AG04449 (cell line): ENCODE measurements around the gene ABHD12.
"Not testable (repeated sequence)": the region's sequence is repeated elsewhere in the genome, so short reads cannot be mapped to it uniquely, and the experiment has no call there.

Experiments
- CTCF ChIA-PET: fragments of 350-600 bp; formaldehyde crosslinking; extraction: SDS; loops from one replicate; lab custom pipeline; 2021; ENCODE audit warnings: antibody characterized with exemption; lab: Yijun Ruan, JAX
- POLR2A ChIA-PET: fragments of 400-600, 350-600 bp; formaldehyde crosslinking; extraction: SDS; loops from one replicate; lab custom pipeline; 2020; ENCODE audit warnings: antibody characterized with exemption, inconsistent platforms; lab: Yijun Ruan, JAX
- DNase-seq: peaks from one replicate; pipeline ENCODE4 v3.0.0-alpha.2; 2010; ENCODE audit warnings: low read depth, low spot score
- H3K4me3 ChIP-seq: 2 replicates; pipeline ENCODE4 v1.5.1; 2011; ENCODE audit warnings: low read depth, mild to moderate bottlenecking, control low read depth, low read length
- CTCF ChIP-seq: IDR thresholded peaks from one replicate; pipeline ENCODE4 v1.5.1; 2011; ENCODE audit warnings: mild to moderate bottlenecking, moderate library complexity, low read length, control low read depth, inconsistent platforms; ENCODE audit not compliant: insufficient read depth; ENCODE audit errors: missing control alignments

ABHD12 gene

GRCh38 chr20:25341716-25342680 is 48.6 kb downstream of the ABHD12 start:
- no peak for TF ChIP-seq CTCF
- ChIA-PET POLR2A (no interaction called here), CTCF (interaction anchor here (1.8 kb wide), 1 partner anchor 57 kb away, joined by 6 read pairs; no protein-coding TSS in a partner anchor)
- H3K4me3 ChIP-seq = no peak overlapping the region
- DNase-seq = peak; percentile 17

DNA sequence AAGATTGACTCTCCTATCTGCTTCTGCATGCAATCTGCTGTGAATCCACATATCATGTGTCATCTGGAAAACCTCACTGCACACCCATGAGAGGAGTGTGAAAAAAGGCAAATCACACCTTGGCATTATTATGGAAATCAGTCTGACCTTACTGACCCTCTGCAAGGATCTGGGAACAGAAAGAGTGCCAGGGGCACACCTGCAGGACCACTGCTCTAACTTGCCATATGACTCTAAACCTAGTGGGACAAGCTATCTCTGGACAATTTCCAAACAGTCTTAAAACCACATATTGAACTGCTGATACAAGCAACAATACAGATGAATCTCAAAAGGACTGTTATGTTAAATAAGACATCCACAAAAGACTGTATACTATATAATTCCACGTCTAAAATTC is 50.3 kb downstream of the ABHD12 start:
- no peak overlapping the region for H3K4me3 ChIP-seq
- no peak for DNase-seq
- ChIA-PET POLR2A (no interaction called here), CTCF (no interaction called here)
- TF ChIP-seq CTCF = no peak

GRCh38 chr20:25339608-25340007 is 51.0 kb downstream of the ABHD12 start:
- ChIA-PET POLR2A (no interaction called here), CTCF (interaction anchor here (1.6 to 1.9 kb wide), 2 partner anchors 14 to 59 kb away, joined by 6 to 10 read pairs; no protein-coding TSS in a partner anchor)
- TF ChIP-seq CTCF = no peak
- DNase-seq = no peak
- no peak overlapping the region for H3K4me3 ChIP-seq

- TF ChIP-seq CTCF = no peak
- no peak overlapping the region for H3K4me3 ChIP-seq
- POLR2A ChIA-PET = no interaction called here
- no peak for DNase-seq
- CTCF ChIA-PET = interaction anchor here (0.7 to 1.9 kb wide), 3 partner anchors 13 to 60 kb away, joined by 3 to 10 read pairs (median 6); no protein-coding TSS in a partner anchor
Measured at GRCh38 chr20:25338112-25339023, 52.3 kb downstream of the ABHD12 start.

- CTCF ChIA-PET = interaction anchor here (0.7 to 2.2 kb wide), 3 partner anchors 9 to 61 kb away, joined by 3 to 22 read pairs (median 8); no protein-coding TSS in a partner anchor
- no peak for DNase-seq
- TF ChIP-seq CTCF = peak; percentile 49
- H3K4me3 ChIP-seq = no peak overlapping the region
- POLR2A ChIA-PET = no interaction called here
Measured at GRCh38 chr20:25336561-25337422, 53.8 kb downstream of the ABHD12 start.

DNA sequence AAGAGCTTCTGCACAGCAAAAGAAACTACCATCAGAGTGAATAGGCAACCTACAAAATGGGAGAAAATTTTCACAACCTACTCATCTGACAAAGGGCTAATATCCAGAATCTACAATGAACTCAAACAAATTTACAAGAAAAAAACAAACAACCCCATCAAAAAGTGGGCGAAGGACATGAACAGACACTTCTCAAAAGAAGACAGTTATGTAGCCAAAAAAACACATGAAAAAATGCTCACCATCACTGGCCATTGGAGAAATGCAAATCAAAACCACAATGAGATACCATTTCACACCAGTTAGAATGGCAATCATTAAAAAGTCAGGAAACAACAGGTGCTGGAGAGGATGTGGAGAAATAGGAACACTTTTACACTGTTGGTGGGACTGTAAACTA is 55.7 kb downstream of the ABHD12 start:
- DNase-seq, H3K4me3 ChIP-seq, CTCF ChIA-PET, POLR2A ChIA-PET: not testable (repeated sequence)
